PC-3 (cell line): ENCODE results near the gene ISYNA1.

Experiments used
- EZH2 ChIP-seq: fragments of 300-600 bp; sonication (generic); IDR thresholded peaks from one replicate; pipeline ENCODE4 v1.6.1; 2017; ENCODE audit warnings: antibody characterized with exemption, mild to moderate bottlenecking, low read length; ENCODE audit not compliant: unreplicated experiment
- EZH2phosphoT487 ChIP-seq: fragments of 300-600 bp; sonication (generic); IDR thresholded peaks from 2 replicates; pipeline ENCODE4 v1.6.1; 2018; ENCODE audit warnings: mild to moderate bottlenecking, antibody characterized with exemption, low read length, borderline replicate concordance
- TF ChIP-seq, protein P1 (sequence below): fragments of 300-600 bp; sonication (generic); conservative IDR thresholded peaks from 2 replicates; pipeline ENCODE4 v1.5.1; 2017; ENCODE audit warnings: antibody characterized with exemption, low read depth, mild to moderate bottlenecking, low read length

GRCh38 chr19:18416778-18417249 is 21.1 kb downstream of the ISYNA1 start:
- TF ChIP-seq, protein P1, sequence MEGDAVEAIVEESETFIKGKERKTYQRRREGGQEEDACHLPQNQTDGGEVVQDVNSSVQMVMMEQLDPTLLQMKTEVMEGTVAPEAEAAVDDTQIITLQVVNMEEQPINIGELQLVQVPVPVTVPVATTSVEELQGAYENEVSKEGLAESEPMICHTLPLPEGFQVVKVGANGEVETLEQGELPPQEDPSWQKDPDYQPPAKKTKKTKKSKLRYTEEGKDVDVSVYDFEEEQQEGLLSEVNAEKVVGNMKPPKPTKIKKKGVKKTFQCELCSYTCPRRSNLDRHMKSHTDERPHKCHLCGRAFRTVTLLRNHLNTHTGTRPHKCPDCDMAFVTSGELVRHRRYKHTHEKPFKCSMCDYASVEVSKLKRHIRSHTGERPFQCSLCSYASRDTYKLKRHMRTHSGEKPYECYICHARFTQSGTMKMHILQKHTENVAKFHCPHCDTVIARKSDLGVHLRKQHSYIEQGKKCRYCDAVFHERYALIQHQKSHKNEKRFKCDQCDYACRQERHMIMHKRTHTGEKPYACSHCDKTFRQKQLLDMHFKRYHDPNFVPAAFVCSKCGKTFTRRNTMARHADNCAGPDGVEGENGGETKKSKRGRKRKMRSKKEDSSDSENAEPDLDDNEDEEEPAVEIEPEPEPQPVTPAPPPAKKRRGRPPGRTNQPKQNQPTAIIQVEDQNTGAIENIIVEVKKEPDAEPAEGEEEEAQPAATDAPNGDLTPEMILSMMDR, result no peak
- TF ChIP-seq EZH2phosphoT487, result no peak
- no peak for TF ChIP-seq EZH2
